H9 (cell line): ENCODE results near the gene KRTAP9-6. TPM values are rescaled to one million over a fixed set of nuclear protein-coding genes. Genes with fewer than 3 reads are reported as not detected.
"Not testable (repeated sequence)": the region's sequence is repeated elsewhere in the genome, so short reads cannot be mapped to it uniquely, and the experiment has no call there.

Experiments
- DNase-seq: peaks from one replicate; pipeline ENCODE4 v3.0.0-alpha.2; 2017
- H2AFZ ChIP-seq: one replicate; pipeline ENCODE4 v1.6.1; 2013; ENCODE audit warnings: mild to moderate bottlenecking, low read length, control low read depth, moderate library complexity
- H2AK5ac ChIP-seq: 2 replicates; pipeline ENCODE4 v1.6.1; 2013; ENCODE audit warnings: low read length, control low read depth, mixed read lengths; ENCODE audit not compliant: insufficient read length
- H2BK120ac ChIP-seq: one replicate; pipeline ENCODE4 v1.6.1; 2013; ENCODE audit warnings: low read depth, mild to moderate bottlenecking, low read length, control low read depth, inconsistent platforms; ENCODE audit not compliant: poor library complexity, severe bottlenecking
- H2BK12ac ChIP-seq: 2 replicates; pipeline ENCODE4 v1.6.1; 2013; ENCODE audit warnings: low read length, control low read depth, mixed read lengths, low read depth; ENCODE audit not compliant: insufficient read length
- H2BK15ac ChIP-seq: 2 replicates; pipeline ENCODE4 v1.6.1; 2013; ENCODE audit warnings: low read depth, low read length, control low read depth
- H2BK20ac ChIP-seq: one replicate; pipeline ENCODE4 v1.6.1; 2013; ENCODE audit warnings: low read depth, mild to moderate bottlenecking, low read length, control low read depth, inconsistent platforms; ENCODE audit not compliant: poor library complexity, severe bottlenecking
- H2BK5ac ChIP-seq: 2 replicates; pipeline ENCODE4 v1.6.1; 2013; ENCODE audit warnings: low read length, control low read depth, mixed read lengths; ENCODE audit not compliant: insufficient read length
- H3K14ac ChIP-seq: 2 replicates; pipeline ENCODE4 v1.6.1; 2013; ENCODE audit warnings: low read length, control low read depth; ENCODE audit not compliant: insufficient read depth
- H3K18ac ChIP-seq: 2 replicates; pipeline ENCODE4 v1.6.1; 2013; ENCODE audit warnings: low read depth, mild to moderate bottlenecking, mixed read lengths, low read length, control low read depth; ENCODE audit not compliant: insufficient read length
- H3K23ac ChIP-seq: 2 replicates; pipeline ENCODE4 v1.6.1; 2013; ENCODE audit warnings: low read length, control low read depth, mixed read lengths, low read depth; ENCODE audit not compliant: insufficient read length
- H3K23me2 ChIP-seq: 2 replicates; pipeline ENCODE4 v1.6.1; 2013; ENCODE audit warnings: low read depth, mild to moderate bottlenecking, mixed read lengths, low read length, control low read depth; ENCODE audit not compliant: insufficient read length, poor library complexity, severe bottlenecking
- H3K27ac ChIP-seq: 2 replicates; pipeline ENCODE4 v1.5.1; 2013; ENCODE audit warnings: low read length, control low read depth, mixed read lengths, low read depth; ENCODE audit not compliant: insufficient read length
- H3K27me3 ChIP-seq: 2 replicates; pipeline ENCODE4 v1.6.1; 2013; ENCODE audit warnings: low read length, control low read depth, inconsistent platforms; ENCODE audit not compliant: insufficient read depth
- H3K4ac ChIP-seq: 2 replicates; pipeline ENCODE4 v1.6.1; 2013; ENCODE audit warnings: low read depth, mild to moderate bottlenecking, control low read depth, inconsistent platforms, low read length, moderate library complexity
- H3K4me1 ChIP-seq: 2 replicates; pipeline ENCODE4 v1.6.1; 2013; ENCODE audit warnings: low read length, control low read depth, inconsistent platforms; ENCODE audit not compliant: insufficient read depth
- H3K4me2 ChIP-seq: 2 replicates; pipeline ENCODE4 v1.6.1; 2013; ENCODE audit warnings: low read length, control low read depth, mixed read lengths; ENCODE audit not compliant: insufficient read length, insufficient read depth
- H3K56ac ChIP-seq: 2 replicates; pipeline ENCODE4 v1.6.1; 2013; ENCODE audit warnings: low read depth, mild to moderate bottlenecking, mixed read lengths, low read length, control low read depth; ENCODE audit not compliant: insufficient read length
- H3K79me1 ChIP-seq: 2 replicates; pipeline ENCODE4 v1.6.1; 2013; ENCODE audit warnings: low read depth, mild to moderate bottlenecking, moderate library complexity, low read length, control low read depth, inconsistent platforms; ENCODE audit not compliant: insufficient read depth, poor library complexity, severe bottlenecking
- H3K79me2 ChIP-seq: 2 replicates; pipeline ENCODE4 v1.6.1; 2013; ENCODE audit warnings: low read length, control low read depth, inconsistent platforms; ENCODE audit not compliant: insufficient read depth
- H3K9ac ChIP-seq: 2 replicates; pipeline ENCODE4 v1.6.1; 2013; ENCODE audit warnings: low read length, control low read depth, mixed read lengths; ENCODE audit not compliant: insufficient read length; ENCODE audit errors: extremely low read depth
- H3K9me3 ChIP-seq: one replicate; pipeline ENCODE4 v1.6.1; 2013; ENCODE audit warnings: low read depth, low read length, inconsistent platforms; ENCODE audit not compliant: control insufficient read depth
- H3T11ph ChIP-seq: one replicate; pipeline ENCODE4 v1.6.1; 2013; ENCODE audit warnings: mild to moderate bottlenecking, low read length, control low read depth, inconsistent platforms
- H4K20me1 ChIP-seq: one replicate; pipeline ENCODE4 v1.6.1; 2013; ENCODE audit not compliant: control insufficient read depth, insufficient read length, insufficient read depth
- H4K5ac ChIP-seq: 2 replicates; pipeline ENCODE4 v1.6.1; 2013; ENCODE audit warnings: low read depth, mild to moderate bottlenecking, mixed read lengths, low read length, control low read depth; ENCODE audit not compliant: insufficient read length
- H4K8ac ChIP-seq: replicated peaks from 2 replicates; pipeline ENCODE4 v1.6.1; 2013; ENCODE audit warnings: low read length, control low read depth, mixed read lengths, low read depth; ENCODE audit not compliant: insufficient read length
- H4K91ac ChIP-seq: 2 replicates; pipeline ENCODE4 v1.6.1; 2013; ENCODE audit warnings: low read depth, mild to moderate bottlenecking, moderate library complexity, mixed read lengths, low read length, control low read depth; ENCODE audit not compliant: insufficient read length
- H3K27ac Mint-ChIP-seq, 3 experiments: 2 replicates in 2 of 3; 3 replicates in 1 of 3; pipeline ENCODE4 v1.8.0; 2020 to 2021; ENCODE audit warnings: mixed read lengths in 3 of 3, mild to moderate bottlenecking in 1 of 3, moderate library complexity in 1 of 3
- H3K27me3 Mint-ChIP-seq: 2 replicates; pipeline ENCODE4 v1.8.0; 2021; ENCODE audit warnings: low read depth, mild to moderate bottlenecking, moderate library complexity, mixed read lengths
- H3K36me3 Mint-ChIP-seq, 3 experiments: 2 replicates in 2 of 3; 3 replicates in 1 of 3; pipeline ENCODE4 v1.8.0; 2020 to 2021; ENCODE audit warnings: low read depth in 3 of 3, mixed read lengths in 3 of 3; ENCODE audit not compliant: insufficient read depth in 1 of 3
- H3K4me1 Mint-ChIP-seq, 2 experiments: 2 replicates each; pipeline ENCODE4 v1.8.0; 2020; ENCODE audit warnings: mixed read lengths in 2 of 2
- H3K4me3 Mint-ChIP-seq, 2 experiments: 2 replicates in 1 of 2; 3 replicates in 1 of 2; pipeline ENCODE4 v1.8.0; 2020 to 2021; ENCODE audit warnings: mild to moderate bottlenecking in 2 of 2, mixed read lengths in 2 of 2, moderate library complexity in 1 of 2
- H3K9me3 Mint-ChIP-seq, 2 experiments: 2 replicates in 1 of 2; 3 replicates in 1 of 2; pipeline ENCODE4 v1.8.0; 2020; ENCODE audit warnings: mild to moderate bottlenecking in 2 of 2, mixed read lengths in 2 of 2, moderate library complexity in 1 of 2
- WGBS: extraction: QIAGEN DNeasy Blood & Tissue Kit; methylation state at CpG from one replicate; pipeline ENCODE4 v1.1.7; 2013; ENCODE audit warnings: missing lambda C conversion rate, low lambda C conversion rate, mixed read lengths; ENCODE audit not compliant: insufficient read length; ENCODE audit errors: extremely low coverage; 5-methylcytosine and 5-hydroxymethylcytosine counted together
- total RNA-seq: library from RNA; stranded (reverse); gene quantifications from 2 replicates; pipeline ENCODE4 v1.2.1, GENCODE V29; 2021
- TF ChIP-seq, protein P1 (sequence below): fragments of 200-600 bp; sonication (generic); conservative IDR thresholded peaks from 3 replicates; pipeline ENCODE4 v1.8.0; 2021; ENCODE audit warnings: antibody characterized with exemption, mild to moderate bottlenecking

KRTAP9-6 gene
- total RNA-seq, 1 experiment from 2014 or later, result not detected

DNA sequence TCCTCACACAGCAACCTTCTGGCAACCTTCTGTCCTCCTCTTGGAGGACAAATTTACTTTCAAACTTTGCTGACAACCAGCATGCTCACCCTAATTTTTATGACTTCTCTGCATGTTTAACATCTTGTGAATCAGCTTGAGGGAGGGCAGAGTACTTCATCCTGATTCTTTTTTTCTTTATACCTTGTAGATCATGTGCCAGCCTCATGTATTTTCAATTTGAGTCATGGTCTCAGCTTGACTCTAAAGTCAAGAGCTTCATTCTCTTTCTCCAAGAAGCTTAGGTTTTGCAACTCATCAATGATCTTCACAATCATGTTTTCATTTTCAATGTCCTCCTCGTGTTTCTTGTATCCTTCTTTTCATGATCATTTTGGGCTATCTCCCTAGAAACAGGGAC, 6.7 kb downstream of the KRTAP9-6 start:
- no peaks in the 10 kb centered on the region for H3K36me3 Mint-ChIP-seq
- no peaks in the 10 kb centered on the region; the same call in 1 of the 2 replicates for H3K27me3 Mint-ChIP-seq
- Histone ChIP-seq H4K20me1 (no peaks in the 10 kb centered on the region), H2AK5ac (no peak overlapping the region), H3K14ac (no peak overlapping the region), H2BK15ac (no peak overlapping the region), H3K23me2 (no peaks in the 10 kb centered on the region), H2AFZ (no peak overlapping the region), H3K4me1 (no peaks in the 10 kb centered on the region), H3K4ac (no peak overlapping the region), H3K23ac (no peak overlapping the region), H3K4me2 (no peak overlapping the region), H2BK20ac (no peak overlapping the region), H3K79me1 (no peaks in the 10 kb centered on the region), H4K8ac (no peak overlapping the region), H4K5ac (no peak overlapping the region), H2BK12ac (no peak overlapping the region), H3K9me3 (no peaks in the 10 kb centered on the region), H4K91ac (no peak overlapping the region), H3K79me2 (no peaks in the 10 kb centered on the region), H2BK120ac (no peak overlapping the region), H3K18ac (no peak overlapping the region), H3T11ph (no peak overlapping the region), H2BK5ac (no peak overlapping the region), H3K27ac (no peak overlapping the region), H3K56ac (no peak overlapping the region), H3K27me3 (no peaks in the 10 kb centered on the region), H3K9ac (no peak overlapping the region)
- no CpG with 5 or more reads among the region's 1 CpG for WGBS
- no peaks in the 10 kb centered on the region for H3K9me3 Mint-ChIP-seq
- TF ChIP-seq, protein P1, sequence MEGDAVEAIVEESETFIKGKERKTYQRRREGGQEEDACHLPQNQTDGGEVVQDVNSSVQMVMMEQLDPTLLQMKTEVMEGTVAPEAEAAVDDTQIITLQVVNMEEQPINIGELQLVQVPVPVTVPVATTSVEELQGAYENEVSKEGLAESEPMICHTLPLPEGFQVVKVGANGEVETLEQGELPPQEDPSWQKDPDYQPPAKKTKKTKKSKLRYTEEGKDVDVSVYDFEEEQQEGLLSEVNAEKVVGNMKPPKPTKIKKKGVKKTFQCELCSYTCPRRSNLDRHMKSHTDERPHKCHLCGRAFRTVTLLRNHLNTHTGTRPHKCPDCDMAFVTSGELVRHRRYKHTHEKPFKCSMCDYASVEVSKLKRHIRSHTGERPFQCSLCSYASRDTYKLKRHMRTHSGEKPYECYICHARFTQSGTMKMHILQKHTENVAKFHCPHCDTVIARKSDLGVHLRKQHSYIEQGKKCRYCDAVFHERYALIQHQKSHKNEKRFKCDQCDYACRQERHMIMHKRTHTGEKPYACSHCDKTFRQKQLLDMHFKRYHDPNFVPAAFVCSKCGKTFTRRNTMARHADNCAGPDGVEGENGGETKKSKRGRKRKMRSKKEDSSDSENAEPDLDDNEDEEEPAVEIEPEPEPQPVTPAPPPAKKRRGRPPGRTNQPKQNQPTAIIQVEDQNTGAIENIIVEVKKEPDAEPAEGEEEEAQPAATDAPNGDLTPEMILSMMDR, result no peak
- DNase-seq, result no peak
- H3K4me3 Mint-ChIP-seq, result no peak overlapping the region
- no peak overlapping the region for H3K27ac Mint-ChIP-seq
- H3K4me1 Mint-ChIP-seq, result peaks cover 0 to 2% of the 10 kb centered on the region in 2 experiments; a peak in 1 of 4 replicates

DNA sequence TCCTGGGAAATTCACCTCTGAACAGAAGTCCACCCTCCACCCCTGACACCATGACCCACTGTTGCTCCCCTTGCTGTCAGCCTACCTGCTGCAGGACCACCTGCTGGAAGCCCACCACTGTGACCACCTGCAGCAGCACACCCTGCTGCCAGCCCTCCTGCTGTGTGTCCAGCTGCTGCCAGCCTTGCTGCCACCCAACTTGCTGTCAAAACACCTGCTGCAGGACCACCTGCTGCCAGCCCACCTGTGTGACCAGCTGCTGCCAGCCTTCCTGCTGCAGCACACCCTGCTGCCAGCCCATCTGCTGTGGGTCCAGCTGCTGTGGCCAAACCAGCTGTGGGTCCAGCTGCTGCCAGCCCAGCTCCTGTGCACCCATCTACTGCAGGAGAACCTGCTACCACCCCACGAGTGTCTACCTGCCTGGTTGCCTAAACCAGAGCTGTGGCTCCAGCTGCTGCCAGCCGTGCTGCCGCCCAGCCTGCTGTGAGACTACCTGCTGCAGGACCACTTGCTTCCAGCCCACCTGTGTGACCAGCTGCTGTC, 10.5 kb downstream of the KRTAP9-6 start, which contains the start of gene KRTAP9-7:
TSS of gene KRTAP9-7 (plus strand) at position 51 of the 543 bp plus-strand sequence. CDS start at position 51, 0 bp downstream.
- H4K91ac ChIP-seq, H3K4me2 ChIP-seq, H2BK120ac ChIP-seq, H3K27me3 Mint-ChIP-seq, H3K27ac Mint-ChIP-seq, H4K8ac ChIP-seq, H4K20me1 ChIP-seq, H3K14ac ChIP-seq, H2BK20ac ChIP-seq, DNase-seq, H2BK12ac ChIP-seq, H3K4ac ChIP-seq, H3K36me3 Mint-ChIP-seq, H3K9me3 ChIP-seq, H3K27me3 ChIP-seq, H3K79me1 ChIP-seq, H3K23ac ChIP-seq, H3K27ac ChIP-seq, H4K5ac ChIP-seq, H2BK15ac ChIP-seq, H3K79me2 ChIP-seq, H3K23me2 ChIP-seq, H3K18ac ChIP-seq, H3K4me1 ChIP-seq, H3K4me3 Mint-ChIP-seq, H2AFZ ChIP-seq, H2BK5ac ChIP-seq, H2AK5ac ChIP-seq, H3K56ac ChIP-seq, H3K9ac ChIP-seq, H3K4me1 Mint-ChIP-seq, H3T11ph ChIP-seq, H3K9me3 Mint-ChIP-seq: not testable (repeated sequence)
- WGBS, result no CpG with 5 or more reads among the region's 3 CpGs
